IMR-90 (cell line): ENCODE data around the gene RGPD3.
"Not testable (repeated sequence)": the region's sequence is repeated elsewhere in the genome, so short reads cannot be mapped to it uniquely, and the experiment has no call there.

Experiments
- ELK1 ChIP-seq: fragments of 150-350 bp; IDR thresholded peaks from 2 replicates; pipeline ENCODE4 v1.6.1; 2016; ENCODE audit warnings: low read depth, mild to moderate bottlenecking, low read length, moderate library complexity, borderline replicate concordance
- MAZ ChIP-seq: IDR thresholded peaks from 2 replicates; pipeline ENCODE4 v1.6.1; 2012; ENCODE audit warnings: low read depth, mild to moderate bottlenecking, low read length, improper control_type of control experiment, moderate library complexity, borderline replicate concordance
- RFX5 ChIP-seq: IDR thresholded peaks from 2 replicates; pipeline ENCODE4 v1.8.0; 2012; ENCODE audit warnings: low read depth, mild to moderate bottlenecking, low read length, moderate library complexity
- SMC3 ChIP-seq: fragments of 150-350 bp; IDR thresholded peaks from 2 replicates; pipeline ENCODE4 v1.6.1; 2016; ENCODE audit warnings: low read depth, mild to moderate bottlenecking, antibody characterized with exemption, low read length, moderate library complexity
- USF2 ChIP-seq: fragments of 150-350 bp; IDR thresholded peaks from 2 replicates; pipeline ENCODE4 v1.6.1; 2017; ENCODE audit warnings: mild to moderate bottlenecking, antibody characterized with exemption, low read length, low read depth

GRCh38 chr2:106467516-106467915 is 697 bp downstream of the RGPD3 start:
- TF ChIP-seq USF2, SMC3, RFX5, MAZ, ELK1: not testable (repeated sequence)
